ENCODE data around the gene LRMDA.

DNA sequence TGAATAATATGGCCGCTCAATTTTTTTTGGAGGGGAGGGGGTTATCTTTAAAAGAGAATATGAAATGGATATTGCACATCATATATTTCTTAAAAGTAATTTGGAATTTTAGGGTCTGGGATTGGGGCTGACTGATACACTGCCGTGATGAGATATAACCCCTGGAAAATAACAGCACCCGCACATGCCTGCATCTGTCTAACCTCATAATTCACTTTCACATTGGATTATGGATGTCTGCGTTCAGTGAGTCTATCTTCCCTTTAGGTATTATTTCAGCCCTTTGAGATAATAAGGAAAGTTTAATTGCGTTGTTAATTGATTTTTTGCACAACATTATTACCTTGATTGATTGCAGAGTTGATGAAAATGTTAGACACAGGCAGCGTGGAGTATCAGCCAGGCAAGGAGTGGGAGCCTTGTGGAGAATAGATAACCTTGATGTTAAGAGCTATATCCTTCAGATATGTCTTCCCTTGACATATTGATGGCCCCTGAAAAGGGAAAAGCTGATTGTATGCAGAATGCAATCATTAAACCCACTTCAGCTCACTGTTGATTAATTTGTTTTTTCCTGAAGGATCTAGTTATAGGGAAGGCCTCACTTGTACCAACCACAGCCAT, 1111.0 kb downstream of the LRMDA start:
- no peak for TF ChIP-seq EZH2 (IDR thresholded peaks at IDR 0.05; ENCODE audit: borderline replicate concordance, insufficient read depth, low read depth, low read length, poor library complexity, severe bottlenecking)
- TF ChIP-seq, protein P1, sequence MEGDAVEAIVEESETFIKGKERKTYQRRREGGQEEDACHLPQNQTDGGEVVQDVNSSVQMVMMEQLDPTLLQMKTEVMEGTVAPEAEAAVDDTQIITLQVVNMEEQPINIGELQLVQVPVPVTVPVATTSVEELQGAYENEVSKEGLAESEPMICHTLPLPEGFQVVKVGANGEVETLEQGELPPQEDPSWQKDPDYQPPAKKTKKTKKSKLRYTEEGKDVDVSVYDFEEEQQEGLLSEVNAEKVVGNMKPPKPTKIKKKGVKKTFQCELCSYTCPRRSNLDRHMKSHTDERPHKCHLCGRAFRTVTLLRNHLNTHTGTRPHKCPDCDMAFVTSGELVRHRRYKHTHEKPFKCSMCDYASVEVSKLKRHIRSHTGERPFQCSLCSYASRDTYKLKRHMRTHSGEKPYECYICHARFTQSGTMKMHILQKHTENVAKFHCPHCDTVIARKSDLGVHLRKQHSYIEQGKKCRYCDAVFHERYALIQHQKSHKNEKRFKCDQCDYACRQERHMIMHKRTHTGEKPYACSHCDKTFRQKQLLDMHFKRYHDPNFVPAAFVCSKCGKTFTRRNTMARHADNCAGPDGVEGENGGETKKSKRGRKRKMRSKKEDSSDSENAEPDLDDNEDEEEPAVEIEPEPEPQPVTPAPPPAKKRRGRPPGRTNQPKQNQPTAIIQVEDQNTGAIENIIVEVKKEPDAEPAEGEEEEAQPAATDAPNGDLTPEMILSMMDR (IDR thresholded peaks at IDR 0.05) = no peak
